Measurements from ENCODE around the gene CERS6. TPM values are rescaled to one million over a fixed set of nuclear protein-coding genes. Genes with fewer than 3 reads are reported as not detected.

The CERS6 gene
- total and polyA plus RNA-seq, 4 donors, result 4.2 to 20.4 (median 10.1) TPM

- peak overlapping the region in 2 of 3 donors; percentile 68 to 85 for H3K4me3 ChIP-seq (ENCODE audit: low read depth in 1 of 3, low read length in 3 of 3)
- WGBS, result 74% methylated on average over 6 of the region's 6 CpGs
- peaks cover 0 to 25% (median 14%) of the 10 kb centered on the region in 4 donors for H3K4me1 ChIP-seq (ENCODE audit: control insufficient read depth in 4 of 4, insufficient read depth in 4 of 4, low read length in 3 of 4)
- TF ChIP-seq TAF1 (conservative IDR thresholded peaks at IDR 0.05) (no peak), JUND (IDR thresholded peaks at IDR 0.05) (no peak), ZBTB33 (IDR thresholded peaks at IDR 0.05) (no peak), NR2F2 (IDR thresholded peaks at IDR 0.05) (no peak), FOXA1 (IDR thresholded peaks at IDR 0.05) (no peak), REST (IDR thresholded peaks at IDR 0.05) (no peak), HNF4A (conservative IDR thresholded peaks at IDR 0.05) (no peak), EGR1 (IDR thresholded peaks at IDR 0.05; ENCODE audit: low read depth in 2 of 2) (no peak), SP1 (IDR thresholded peaks at IDR 0.05) (no peak), GABPA (IDR thresholded peaks at IDR 0.05 in 1 of 2, conservative IDR thresholded peaks at IDR 0.05 in 1 of 2) (no peak), RAD21 (IDR thresholded peaks at IDR 0.05) (no peak), CTCF (IDR thresholded peaks at IDR 0.05; ENCODE audit: low read depth, low read length, missing input control) (no peak), FOXA2 (IDR thresholded peaks at IDR 0.05) (no peak)
- peak overlapping the region in 1 of 2 donors; percentile 67 for H3K9ac ChIP-seq (ENCODE audit: low read depth in 1 of 2, low read length in 2 of 2)
- no peaks in the 10 kb centered on the region for H3K36me3 ChIP-seq (ENCODE audit: control insufficient read depth in 4 of 4, insufficient read depth in 3 of 4, low read depth in 1 of 4, low read length in 3 of 4)
- no peak overlapping the region for H3K27ac ChIP-seq (ENCODE audit: low read depth in 1 of 2, low read length in 2 of 2)
- no peaks in the 10 kb centered on the region for H3K27me3 ChIP-seq (ENCODE audit: control insufficient read depth in 4 of 4, insufficient read depth in 4 of 4, low read length in 3 of 4)
- no peaks in the 10 kb centered on the region for H3K9me3 ChIP-seq (ENCODE audit: control insufficient read depth in 4 of 4, low read length in 3 of 4)
- no peak for DNase-seq (ENCODE audit: low spot score)
Observed at GRCh38 chr2:168454737-168455644, 1.1 kb upstream of the CERS6 start.

Measured in liver (tissue), 9 donors.